ENCODE measurements around the gene GID8. TPM values are rescaled to one million over a fixed set of nuclear protein-coding genes. Genes with fewer than 3 reads are reported as not detected.

Gene GID8
- polyA plus RNA-seq, 1 donor from 2014 or later: 54.8 TPM

GRCh38 chr20:62910217-62910766, 27.7 kb upstream of the GID8 start:
- H3K27ac ChIP-seq (ENCODE audit: low read length): no peak overlapping the region

GRCh38 chr20:62910777-62911497, 27.0 kb upstream of the GID8 start:
- H4K20me1 ChIP-seq (ENCODE audit: insufficient read depth): peaks cover 27% of the 10 kb centered on the region
- H3K9me3 ChIP-seq (ENCODE audit: low read length): no peaks in the 10 kb centered on the region
- no peaks in the 10 kb centered on the region for H3K9me2 ChIP-seq (ENCODE audit: insufficient read depth, low read length)
- no peaks in the 10 kb centered on the region for H3F3A ChIP-seq (ENCODE audit: insufficient read depth, low read length, poor library complexity, severe bottlenecking)
- no peak overlapping the region for H3K27ac ChIP-seq (ENCODE audit: low read length)
- no peak overlapping the region for H3K4me3 ChIP-seq (ENCODE audit: low read length)
- H3K27me3 ChIP-seq (ENCODE audit: insufficient read depth, low read depth, low read length): no peaks in the 10 kb centered on the region
- no peak overlapping the region for H3K4me2 ChIP-seq (ENCODE audit: low read length)
- no peak overlapping the region for H3K9ac ChIP-seq (ENCODE audit: low read length)
- peaks cover 8% of the 10 kb centered on the region for H3K36me3 ChIP-seq (ENCODE audit: insufficient read depth, low read length)
- TF ChIP-seq EP300 (conservative IDR thresholded peaks at IDR 0.05; ENCODE audit: poor library complexity, severe bottlenecking) (no peak), REST (IDR thresholded peaks at IDR 0.05; ENCODE audit: borderline replicate concordance) (no peak), POLR2AphosphoS5 (IDR thresholded peaks at IDR 0.05) (no peak), RAD21 (conservative IDR thresholded peaks at IDR 0.05) (no peak), SMC3 (conservative IDR thresholded peaks at IDR 0.05; ENCODE audit: poor library complexity) (no peak), CTCF (IDR thresholded peaks at IDR 0.05; ENCODE audit: poor library complexity, severe bottlenecking) (no peak), EZH2 (IDR thresholded peaks at IDR 0.05; ENCODE audit: borderline replicate concordance, insufficient read depth, low read length, poor library complexity, severe bottlenecking) (no peak)
- no peak overlapping the region for H2AFZ ChIP-seq (ENCODE audit: low read depth, low read length)
- H3K79me2 ChIP-seq (replicated peaks; ENCODE audit: insufficient read depth, low read length): peaks cover 56% of the 10 kb centered on the region

More at GRCh38 chr20:62910217-62910766, 27.7 kb upstream of the GID8 start:
- peaks cover 50% of the 10 kb centered on the region for H3K79me2 ChIP-seq (replicated peaks; ENCODE audit: insufficient read depth, low read length)
- TF ChIP-seq RAD21 (conservative IDR thresholded peaks at IDR 0.05) (no peak), POLR2AphosphoS5 (IDR thresholded peaks at IDR 0.05) (no peak), CTCF (IDR thresholded peaks at IDR 0.05; ENCODE audit: poor library complexity, severe bottlenecking) (no peak)
- H3K9ac ChIP-seq (ENCODE audit: low read length): no peak overlapping the region
- no peaks in the 10 kb centered on the region for H3K9me2 ChIP-seq (ENCODE audit: insufficient read depth, low read length)
- H3K36me3 ChIP-seq (ENCODE audit: insufficient read depth, low read length): peaks cover 8% of the 10 kb centered on the region
- H3F3A ChIP-seq (ENCODE audit: insufficient read depth, low read length, poor library complexity, severe bottlenecking): no peaks in the 10 kb centered on the region
- H3K4me2 ChIP-seq (ENCODE audit: low read length): no peak overlapping the region
- H2AFZ ChIP-seq (ENCODE audit: low read depth, low read length): no peak overlapping the region
- H3K9me3 ChIP-seq (ENCODE audit: low read length): no peaks in the 10 kb centered on the region
- H4K20me1 ChIP-seq (ENCODE audit: insufficient read depth): peaks cover 23% of the 10 kb centered on the region
- no peaks in the 10 kb centered on the region for H3K27me3 ChIP-seq (ENCODE audit: insufficient read depth, low read depth, low read length)
- H3K4me3 ChIP-seq (ENCODE audit: low read length): no peak overlapping the region
